ENCODE results near the gene CLCN7.

DNA sequence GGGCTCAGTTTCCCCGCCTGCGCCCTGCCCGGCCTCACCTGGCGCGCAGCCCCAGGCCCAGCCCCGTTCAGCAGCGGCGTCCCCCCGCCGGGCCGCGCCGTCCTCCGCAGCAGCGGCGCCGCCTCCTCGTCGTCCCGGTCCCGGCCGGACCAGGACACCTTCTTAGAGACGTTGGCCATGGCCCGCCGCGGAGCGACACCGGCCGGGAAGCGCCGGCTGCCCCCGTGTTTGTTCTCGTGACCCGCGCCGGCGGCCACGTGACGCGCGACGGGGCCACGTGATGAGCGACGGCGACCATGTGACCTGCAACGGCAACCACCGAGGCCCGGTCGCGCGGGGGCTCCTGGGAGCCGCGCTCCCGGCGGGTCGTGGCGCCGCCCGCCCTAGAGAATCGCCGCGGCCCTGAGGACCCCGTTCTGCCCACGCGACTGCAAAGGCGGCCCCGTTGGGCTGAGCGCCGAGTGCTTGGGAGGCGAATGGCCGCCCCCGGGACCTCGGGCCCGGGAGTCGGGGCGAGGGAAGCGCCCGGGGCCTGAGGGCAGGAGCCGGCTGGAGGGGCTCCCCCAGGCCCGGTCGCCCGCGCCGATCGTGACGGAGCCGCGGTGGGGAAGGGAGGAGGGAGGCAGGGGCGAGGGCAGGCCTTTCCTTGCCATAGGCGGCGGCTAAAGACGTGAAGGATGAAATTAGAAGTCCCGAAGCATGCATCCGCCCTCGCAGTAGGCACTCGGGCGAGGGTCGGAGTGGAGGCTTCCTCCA is at the start of gene CLCN7:
- TF ChIP-seq POLR2A (IDR thresholded peaks at IDR 0.05; ENCODE audit: low read length): peak; percentile 86
- TF ChIP-seq GATA1 (IDR thresholded peaks at IDR 0.05; ENCODE audit: low read depth, low read length): no peak
